Activated naive CD8-positive, alpha-beta T cell treated with anti-CD3 and anti-CD28 coated beads, Interleukin-2, amount 50 U/mL, for 24 hours (primary cell): ENCODE data around the gene SMCO3.
A peak's percentile ranks its signal among the peaks of the same experiment; 100 is the strongest.

Source experiments
- ATAC-seq: fragments of 150-1000 bp; cut with Tn5 transposase; one replicate; pipeline ENCODE4 v1.10.0; 2021
- DNase-seq: peaks from one replicate; pipeline ENCODE4 v3.0.0; 2021
- H3K27ac Mint-ChIP-seq: one replicate; pipeline ENCODE4 v1.8.0; 2021; ENCODE audit warnings: mild to moderate bottlenecking, mixed read lengths
- H3K27me3 Mint-ChIP-seq: one replicate; pipeline ENCODE4 v1.8.0; 2021; ENCODE audit warnings: mixed read lengths
- H3K36me3 Mint-ChIP-seq: one replicate; pipeline ENCODE4 v1.8.0; 2021; ENCODE audit warnings: low read depth, mixed read lengths
- H3K4me1 Mint-ChIP-seq: one replicate; pipeline ENCODE4 v1.8.0; 2021; ENCODE audit warnings: mixed read lengths
- H3K4me3 Mint-ChIP-seq: one replicate; pipeline ENCODE4 v1.8.0; 2021; ENCODE audit warnings: mild to moderate bottlenecking, moderate library complexity, mixed read lengths
- H3K9me3 Mint-ChIP-seq: one replicate; pipeline ENCODE4 v1.8.0; 2021; ENCODE audit warnings: mixed read lengths

The SMCO3 gene

DNA sequence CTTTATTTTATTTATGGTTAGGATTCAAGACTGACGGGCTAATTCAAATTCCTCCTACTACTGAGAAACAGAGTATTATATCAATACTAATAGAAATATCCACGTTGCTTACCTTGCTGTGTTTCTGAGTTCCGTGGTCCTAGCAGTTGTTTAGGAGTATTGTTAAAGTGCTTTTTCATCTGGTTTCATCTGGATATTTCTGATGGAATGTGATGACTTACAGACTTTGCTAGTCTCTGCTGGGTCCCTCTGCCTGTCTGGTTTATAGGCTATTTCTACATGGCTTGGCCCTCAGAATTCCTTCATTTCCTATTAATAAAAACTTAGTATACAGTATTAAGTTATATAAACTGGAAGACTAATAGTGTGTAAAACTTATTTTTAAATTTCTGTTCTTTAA, at the start of gene SMCO3:
TSS of gene SMCO3 (minus strand) at position 169 of the 400 bp plus-strand sequence. CDS start 7,502 bp downstream, outside the sequence.
- Mint-ChIP-seq H3K36me3 (peaks cover 2% of the 10 kb centered on the region), H3K27me3 (peaks cover 2% of the 10 kb centered on the region), H3K27ac (no peak within 1 kb of the TSS), H3K9me3 (peaks cover 9% of the 10 kb centered on the region), H3K4me3 (no peak within 1 kb of the TSS), H3K4me1 (peaks cover 15% of the 10 kb centered on the region)
- DNase-seq = no peak
- ATAC-seq = no peak

DNA sequence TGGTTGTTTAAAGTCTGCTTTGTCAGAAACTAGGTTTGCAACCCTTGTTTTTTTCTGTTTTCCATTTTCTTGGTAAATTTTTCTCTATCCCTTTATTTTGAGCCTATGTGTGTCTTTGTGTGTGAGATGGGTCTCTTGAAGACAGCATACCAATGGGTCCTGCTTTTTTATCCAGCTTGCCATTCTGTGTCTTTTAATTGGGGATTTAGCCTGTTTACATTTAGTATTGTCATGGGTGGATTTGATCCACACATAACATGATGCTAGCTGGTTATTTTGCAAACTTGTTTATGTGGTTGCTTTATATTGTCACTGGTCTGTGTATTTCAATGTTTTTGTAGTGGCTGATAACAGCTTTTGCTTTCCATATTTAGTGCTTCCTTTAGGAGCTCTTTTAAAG, 46.5 kb upstream of the SMCO3 start:
- DNase-seq = no peak
- ATAC-seq = no peak
- Mint-ChIP-seq H3K9me3 (peaks cover 29% of the 10 kb centered on the region), H3K27me3 (no peaks in the 10 kb centered on the region), H3K27ac (no peak overlapping the region), H3K36me3 (peaks cover 8% of the 10 kb centered on the region), H3K4me3 (no peak overlapping the region), H3K4me1 (peaks cover 7% of the 10 kb centered on the region)

DNA sequence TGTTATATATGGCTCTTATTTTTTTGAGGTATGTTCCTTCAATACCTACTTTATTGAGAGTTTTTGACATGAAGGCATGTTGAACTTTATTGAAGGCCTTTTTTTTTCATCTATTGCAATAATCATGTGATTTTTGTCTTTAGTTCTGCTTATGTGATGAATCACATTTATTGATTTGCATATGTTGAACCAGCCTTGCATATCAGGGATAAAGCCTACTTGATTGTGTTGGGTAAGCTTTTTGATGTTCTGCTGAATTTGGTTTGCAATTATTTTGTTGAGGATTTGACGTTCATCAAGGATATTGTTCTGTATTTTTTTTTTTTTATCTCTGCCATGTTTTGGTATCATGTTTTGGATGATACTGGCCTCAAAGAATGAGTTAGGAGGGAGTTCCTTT, 44.5 kb upstream of the SMCO3 start:
- Mint-ChIP-seq H3K4me3 (no peak overlapping the region), H3K27me3 (no peaks in the 10 kb centered on the region), H3K4me1 (peaks cover 9% of the 10 kb centered on the region), H3K9me3 (peaks cover 29% of the 10 kb centered on the region), H3K36me3 (peaks cover 8% of the 10 kb centered on the region), H3K27ac (no peak overlapping the region)
- no peak for DNase-seq
- ATAC-seq = no peak

DNA sequence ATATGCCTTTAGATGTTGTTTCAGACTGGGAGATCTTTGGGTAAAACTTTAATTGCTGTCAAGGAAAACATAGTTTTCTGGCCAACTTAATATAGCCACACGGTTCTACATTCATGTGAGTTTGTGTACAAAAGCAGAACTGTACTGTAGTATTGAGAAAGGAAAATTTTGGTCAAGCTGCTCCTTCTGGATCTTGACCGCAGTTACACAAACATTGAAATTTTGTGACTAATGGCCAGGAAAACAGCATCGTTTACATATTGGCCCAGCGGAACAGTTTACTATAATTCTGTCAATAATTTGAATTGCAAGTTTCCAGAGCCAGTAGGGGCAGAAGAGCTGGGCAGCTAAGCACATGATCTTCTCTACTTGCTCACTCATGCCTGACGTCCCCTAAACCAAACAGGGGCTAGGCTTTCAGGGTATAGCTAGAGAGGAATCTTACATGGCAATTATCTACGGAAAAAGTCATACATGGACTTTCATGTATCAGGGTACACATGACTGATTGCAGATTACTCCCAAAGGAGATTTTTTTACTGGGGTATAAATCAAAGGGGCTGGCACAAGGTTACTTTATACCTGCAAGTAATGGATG, 40.7 kb upstream of the SMCO3 start:
- no peaks in the 10 kb centered on the region for H3K27me3 Mint-ChIP-seq
- H3K9me3 Mint-ChIP-seq = peaks cover 17% of the 10 kb centered on the region
- DNase-seq (no peak), ATAC-seq (no peak)
- H3K27ac Mint-ChIP-seq = no peak overlapping the region
- no peak overlapping the region for H3K4me3 Mint-ChIP-seq
- peaks cover 1% of the 10 kb centered on the region for H3K36me3 Mint-ChIP-seq
- peaks cover 9% of the 10 kb centered on the region for H3K4me1 Mint-ChIP-seq

DNA sequence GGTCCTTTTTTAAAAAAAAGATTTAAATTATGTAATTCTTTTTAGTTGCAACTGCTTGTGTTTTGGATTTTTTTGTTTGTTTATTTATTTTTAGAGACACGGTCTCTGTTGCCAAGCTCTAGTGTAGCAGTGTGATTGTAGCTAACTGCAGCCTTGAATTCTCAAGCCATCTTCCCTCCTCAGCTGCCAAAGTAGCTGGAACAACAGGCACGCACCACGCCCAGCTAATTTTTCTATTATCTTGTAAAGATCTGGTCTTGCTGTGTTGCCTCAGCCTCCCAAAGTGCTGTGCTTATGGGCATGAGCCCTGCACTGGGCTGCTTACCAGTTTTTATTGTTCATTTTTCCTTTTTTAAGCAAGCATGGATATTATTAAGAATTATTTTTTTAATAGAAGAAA, 40.0 kb upstream of the SMCO3 start:
- Mint-ChIP-seq H3K27me3 (no peaks in the 10 kb centered on the region), H3K36me3 (no peaks in the 10 kb centered on the region), H3K4me1 (peaks cover 9% of the 10 kb centered on the region), H3K9me3 (peaks cover 10% of the 10 kb centered on the region), H3K27ac (no peak overlapping the region), H3K4me3 (no peak overlapping the region)
- no peak for ATAC-seq
- DNase-seq = no peak

DNA sequence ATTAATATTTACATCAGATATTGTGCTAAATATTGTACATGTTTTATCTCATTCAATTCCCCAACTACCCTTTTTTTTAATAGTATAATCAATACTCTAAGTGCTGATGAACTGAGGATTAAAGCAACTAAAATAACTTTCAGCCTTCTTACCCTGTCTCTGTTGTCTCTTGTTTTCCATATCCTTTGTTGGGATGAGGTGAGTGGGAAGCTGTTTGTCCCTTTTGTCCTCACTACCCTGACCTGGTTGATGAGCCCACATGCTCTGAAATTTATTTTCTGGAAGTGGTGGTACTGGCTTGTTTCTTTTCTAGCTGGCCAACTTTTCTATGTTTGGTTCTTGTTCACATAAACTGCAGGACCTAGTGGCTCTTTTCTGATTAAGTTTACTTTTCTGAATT, 38.9 kb upstream of the SMCO3 start:
- Mint-ChIP-seq H3K4me1 (peaks cover 3% of the 10 kb centered on the region), H3K4me3 (no peak overlapping the region), H3K9me3 (peaks cover 6% of the 10 kb centered on the region), H3K27ac (peak overlapping the region; percentile 28), H3K27me3 (no peaks in the 10 kb centered on the region), H3K36me3 (no peaks in the 10 kb centered on the region)
- ATAC-seq (no peak), DNase-seq (no peak)

DNA sequence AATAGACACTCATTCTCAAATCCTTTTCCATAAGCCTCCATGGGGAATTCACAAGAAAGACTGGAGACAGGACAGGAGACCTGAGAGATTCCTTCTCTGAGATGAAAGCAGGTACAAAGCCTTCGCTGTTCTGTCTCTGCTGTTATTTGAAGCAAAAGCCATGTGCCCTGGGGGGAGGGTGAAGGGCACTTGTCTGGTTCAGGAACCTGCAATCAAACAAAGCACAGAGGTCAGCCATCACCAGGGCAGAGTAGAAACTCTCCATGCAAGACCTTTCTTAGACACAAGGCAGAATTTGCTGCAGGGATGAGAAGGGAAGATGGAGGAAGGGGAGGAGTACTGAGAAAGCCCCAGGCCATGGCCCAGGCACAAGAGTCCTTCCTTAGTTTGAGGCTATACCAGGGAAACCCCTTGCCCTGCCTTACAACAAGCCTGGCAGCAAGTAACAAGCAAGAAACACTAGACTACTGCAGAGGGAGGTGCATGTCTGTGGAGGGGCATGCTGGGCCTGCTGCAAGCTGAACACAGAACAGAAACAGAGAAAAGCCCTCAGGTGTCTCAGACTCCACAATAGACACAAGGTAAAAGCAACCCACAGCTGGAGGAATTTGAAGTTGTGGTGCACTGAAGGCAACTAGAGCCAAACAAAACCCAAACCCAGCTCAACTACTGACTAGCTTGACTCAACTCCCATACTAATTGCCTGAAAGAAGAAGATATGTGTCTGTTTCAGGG, 37.1 kb upstream of the SMCO3 start:
- Mint-ChIP-seq H3K27ac (no peak overlapping the region), H3K27me3 (no peaks in the 10 kb centered on the region), H3K4me1 (peaks cover 9% of the 10 kb centered on the region), H3K4me3 (no peak overlapping the region), H3K9me3 (no peaks in the 10 kb centered on the region), H3K36me3 (no peaks in the 10 kb centered on the region)
- DNase-seq (no peak), ATAC-seq (no peak)

DNA sequence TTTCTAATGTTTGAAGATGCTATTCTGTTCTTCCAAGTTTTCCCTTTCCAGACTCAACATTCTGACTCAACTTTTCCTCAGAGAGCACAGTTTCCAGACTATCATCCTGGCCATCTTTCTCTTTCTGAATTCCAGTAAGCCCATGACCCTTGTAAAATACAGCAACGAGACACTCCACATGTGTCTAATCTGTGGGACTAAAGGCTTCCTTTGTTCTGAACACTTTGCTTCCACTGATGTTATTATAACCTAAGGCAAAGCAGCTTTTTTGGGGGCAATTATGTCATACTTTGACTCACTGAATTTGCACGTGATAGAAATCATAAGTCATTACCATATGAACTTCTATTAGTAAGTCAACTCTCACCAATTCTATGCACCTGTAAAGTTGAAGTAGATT, 35.7 kb upstream of the SMCO3 start:
- Mint-ChIP-seq H3K36me3 (no peaks in the 10 kb centered on the region), H3K4me1 (peaks cover 13% of the 10 kb centered on the region), H3K27me3 (no peaks in the 10 kb centered on the region), H3K9me3 (no peaks in the 10 kb centered on the region), H3K4me3 (no peak overlapping the region), H3K27ac (no peak overlapping the region)
- DNase-seq (no peak), ATAC-seq (no peak)

DNA sequence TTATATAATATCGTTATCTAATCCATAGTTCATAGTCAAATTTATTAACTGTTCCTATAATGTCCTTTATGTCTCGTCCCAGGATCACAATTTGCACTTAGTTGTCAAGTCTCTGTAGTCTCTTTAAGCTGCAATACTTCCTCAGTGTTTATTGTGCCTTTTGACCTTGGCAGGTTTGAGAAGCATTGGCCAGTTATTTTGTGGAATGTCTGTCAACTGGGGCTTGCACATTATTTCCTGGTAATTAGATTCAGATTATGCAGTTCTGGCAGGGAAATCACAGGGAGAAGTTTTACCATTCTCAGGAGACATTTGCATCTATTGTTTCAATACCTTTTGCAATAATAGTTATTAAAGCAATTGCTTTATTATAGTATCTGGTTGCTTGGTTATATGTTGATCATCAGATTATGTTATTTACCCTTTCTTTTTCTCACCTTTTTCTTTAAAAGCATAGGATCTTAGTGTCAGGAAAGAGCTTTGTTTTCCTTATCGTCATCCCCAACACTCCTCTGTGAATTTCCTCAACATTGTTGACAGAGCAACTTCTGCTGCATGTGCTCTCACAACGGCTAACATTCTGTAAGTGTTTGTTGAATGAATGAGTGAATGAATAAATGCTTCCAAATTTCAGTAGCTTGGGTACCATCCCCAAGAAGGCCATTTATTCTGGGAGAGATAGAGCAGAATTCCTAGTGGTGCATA, 33.0 kb upstream of the SMCO3 start:
- Mint-ChIP-seq H3K27me3 (no peaks in the 10 kb centered on the region), H3K36me3 (no peaks in the 10 kb centered on the region), H3K4me1 (peaks cover 13% of the 10 kb centered on the region), H3K4me3 (no peak overlapping the region), H3K27ac (no peak overlapping the region), H3K9me3 (no peaks in the 10 kb centered on the region)
- DNase-seq (no peak), ATAC-seq (no peak)

DNA sequence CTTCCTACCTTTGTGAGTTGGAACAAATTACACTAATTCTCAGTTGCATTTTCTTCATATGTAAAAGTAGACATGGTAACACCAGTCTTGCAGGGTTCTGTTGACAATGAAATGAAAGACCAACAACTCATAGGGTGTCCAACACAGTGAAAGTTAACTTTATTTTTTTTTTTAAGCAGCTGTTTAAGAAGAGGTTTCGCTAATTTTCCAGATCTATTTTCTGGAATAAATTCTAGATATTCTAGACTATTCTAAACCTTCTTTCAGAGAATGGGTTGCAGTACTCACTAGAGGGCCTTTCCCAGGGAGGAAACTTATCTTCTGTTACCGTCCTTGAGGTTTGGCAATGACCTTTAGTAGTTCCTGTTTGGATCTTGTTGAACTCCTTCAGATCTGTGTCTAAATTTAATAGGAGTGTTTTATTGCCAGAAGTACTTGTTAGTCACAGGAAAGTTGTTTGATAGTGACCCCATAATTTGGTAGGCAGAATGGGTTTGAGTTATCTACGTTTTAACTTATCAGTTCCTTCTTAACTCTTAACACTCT, 32.1 kb upstream of the SMCO3 start:
- Mint-ChIP-seq H3K9me3 (no peaks in the 10 kb centered on the region), H3K27me3 (no peaks in the 10 kb centered on the region), H3K27ac (peak overlapping the region; percentile 20), H3K4me3 (no peak overlapping the region), H3K36me3 (no peaks in the 10 kb centered on the region), H3K4me1 (peaks cover 13% of the 10 kb centered on the region)
- DNase-seq = no peak
- peak; percentile 40 for ATAC-seq

DNA sequence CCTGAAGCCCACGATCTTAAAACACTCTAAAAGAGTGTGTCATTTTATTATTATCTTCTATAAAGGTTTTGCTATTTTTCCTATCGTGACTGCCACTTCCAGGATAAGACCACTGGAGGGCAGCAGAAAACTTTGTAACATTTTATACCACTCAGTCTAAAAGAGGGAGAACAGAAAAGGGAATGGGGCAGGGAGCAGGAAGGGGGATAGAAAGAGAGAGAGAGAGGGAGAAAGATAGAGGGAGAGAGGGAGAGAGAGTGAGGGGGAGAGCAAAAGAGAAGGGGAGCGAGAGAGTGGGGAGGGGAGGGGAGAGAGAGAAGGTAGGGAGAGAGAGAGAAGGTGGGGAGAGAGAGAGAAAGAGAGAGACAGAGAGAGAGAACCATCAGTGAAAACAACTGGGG, 31.4 kb upstream of the SMCO3 start:
- no peaks in the 10 kb centered on the region for H3K36me3 Mint-ChIP-seq
- H3K4me1 Mint-ChIP-seq = peaks cover 13% of the 10 kb centered on the region
- ATAC-seq (peak; percentile 28), DNase-seq (peak; percentile 32)
- H3K27ac Mint-ChIP-seq = peak overlapping the region; percentile 66
- no peaks in the 10 kb centered on the region for H3K27me3 Mint-ChIP-seq
- H3K4me3 Mint-ChIP-seq = no peak overlapping the region
- H3K9me3 Mint-ChIP-seq = no peaks in the 10 kb centered on the region

DNA sequence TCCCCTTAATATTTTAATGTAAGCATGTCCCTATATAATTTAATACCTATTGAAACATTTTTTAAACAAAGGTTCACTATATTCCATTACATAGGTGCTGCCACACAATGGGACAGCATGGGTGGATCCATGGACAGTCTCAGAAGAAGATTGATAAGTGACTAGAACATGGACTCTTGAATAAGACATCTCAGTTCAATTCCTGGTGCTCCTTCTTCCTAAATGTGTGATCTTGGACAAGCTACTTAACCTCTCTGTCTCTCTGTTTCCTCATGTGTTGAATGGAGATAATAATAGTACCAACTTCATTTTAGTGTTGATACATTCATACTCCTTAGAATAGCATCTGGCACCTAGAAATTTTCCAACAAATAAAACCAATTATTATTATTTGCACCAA, 30.4 kb upstream of the SMCO3 start:
- Mint-ChIP-seq H3K36me3 (no peaks in the 10 kb centered on the region), H3K27ac (no peak overlapping the region), H3K4me3 (no peak overlapping the region), H3K4me1 (peaks cover 13% of the 10 kb centered on the region), H3K27me3 (no peaks in the 10 kb centered on the region), H3K9me3 (no peaks in the 10 kb centered on the region)
- ATAC-seq = no peak
- DNase-seq = no peak

DNA sequence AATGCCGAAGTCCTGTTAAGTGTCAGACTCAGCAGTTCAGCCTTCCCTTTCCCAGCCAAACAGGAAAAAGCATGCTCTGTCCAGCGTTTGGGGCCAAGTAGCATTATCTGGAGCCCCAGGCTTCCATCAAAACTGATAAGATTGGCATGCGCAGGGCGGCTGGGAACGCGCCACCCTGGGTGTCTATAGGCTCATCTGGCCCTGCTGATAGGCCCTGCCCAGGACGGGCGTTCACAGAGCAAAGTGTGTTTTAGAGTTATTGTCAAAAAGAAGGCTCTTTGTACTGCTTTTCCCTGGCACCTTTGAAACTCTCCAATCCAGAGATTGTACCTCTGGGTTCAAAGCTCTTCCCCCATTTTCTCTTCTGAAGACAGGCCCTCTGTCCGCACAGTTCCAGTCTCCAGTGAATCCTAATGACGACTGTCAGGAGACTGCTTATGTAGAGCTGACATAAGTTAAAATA, 29.5 kb upstream of the SMCO3 start, which contains the start of gene ART4:
TSS of gene ART4 (minus strand) at position 102 of the 463 bp plus-strand sequence. CDS start 413 bp downstream, outside the sequence.
- Mint-ChIP-seq H3K4me3 (no peak within 1 kb of the TSS), H3K4me1 (peaks cover 13% of the 10 kb centered on the region), H3K27ac (no peak within 1 kb of the TSS), H3K36me3 (no peaks in the 10 kb centered on the region), H3K9me3 (no peaks in the 10 kb centered on the region), H3K27me3 (peaks cover 2% of the 10 kb centered on the region)
- DNase-seq (no peak), ATAC-seq (no peak)

DNA sequence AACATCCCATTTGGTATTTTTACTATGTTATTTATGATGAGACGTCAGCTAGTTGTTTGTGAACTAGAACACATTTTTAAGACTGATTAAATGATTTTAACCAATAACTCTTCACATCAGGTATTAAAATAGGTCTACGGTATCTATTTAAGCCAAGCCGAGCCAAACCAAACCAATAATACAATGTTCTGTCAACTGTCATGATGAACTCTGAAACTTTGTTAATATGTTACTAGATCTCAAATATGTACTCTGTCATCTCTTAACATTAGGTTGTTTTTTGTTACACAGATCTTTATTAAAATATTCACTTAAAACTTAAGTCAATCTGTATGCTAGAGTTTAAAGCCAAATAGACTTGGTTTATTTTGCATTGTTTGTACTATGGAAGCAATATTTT, 28.3 kb upstream of the SMCO3 start:
- H3K9me3 Mint-ChIP-seq = no peaks in the 10 kb centered on the region
- peaks cover 2% of the 10 kb centered on the region for H3K27me3 Mint-ChIP-seq

DNA sequence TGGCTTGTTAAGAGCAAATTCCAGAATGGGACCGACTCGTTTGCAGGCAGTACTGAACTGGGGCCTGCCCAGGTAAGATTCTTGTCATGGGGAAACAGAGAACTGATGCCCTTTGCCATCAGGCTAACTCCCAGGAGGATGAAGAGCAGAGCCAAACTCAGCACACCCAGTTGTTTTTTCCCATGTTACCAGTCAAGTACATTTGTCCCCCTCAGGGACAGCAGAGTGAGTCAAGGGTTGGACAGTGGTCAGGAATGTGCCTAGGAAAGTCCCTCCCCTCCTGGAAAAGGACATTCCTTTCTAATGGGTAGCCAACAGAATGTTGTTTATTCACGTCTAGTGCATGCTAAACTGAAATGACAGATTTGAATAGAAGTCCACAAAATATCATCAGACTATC, 27.8 kb upstream of the SMCO3 start:
- Mint-ChIP-seq H3K9me3 (no peaks in the 10 kb centered on the region), H3K27ac (no peak overlapping the region), H3K27me3 (peaks cover 2% of the 10 kb centered on the region), H3K36me3 (no peaks in the 10 kb centered on the region), H3K4me3 (no peak overlapping the region), H3K4me1 (peaks cover 13% of the 10 kb centered on the region)
- no peak for DNase-seq
- ATAC-seq = no peak

More for the DNA sequence above, 28.3 kb upstream of the SMCO3 start:
- Mint-ChIP-seq H3K4me3 (no peak overlapping the region), H3K4me1 (peaks cover 13% of the 10 kb centered on the region), H3K27ac (no peak overlapping the region), H3K36me3 (no peaks in the 10 kb centered on the region)
- ATAC-seq (no peak), DNase-seq (no peak)
